Panc1 (cell line): ENCODE measurements around the gene TMEM219. TPM values are rescaled to one million over a fixed set of nuclear protein-coding genes. Genes with fewer than 3 reads are reported as not detected.

ENCODE experiments used
- ATAC-seq: fragments of 200-7000 bp; cut with Tn5 transposase; 2 replicates; pipeline ENCODE4 v1.9.1; 2020; ENCODE audit warnings: mild to moderate bottlenecking, moderate library complexity
- BruUV-seq: library from RNA; stranded (reverse); fragments of 400-500 nt; replicated peaks from 2 replicates; lab custom pipeline; 2021; lab: Mats Ljungman, UMichigan
- CTCF ChIA-PET: fragments of 300-600 bp; sonication (Branson Sonifier 250); formaldehyde crosslinking; loops from one replicate; lab custom pipeline; 2022; ENCODE audit warnings: antibody characterized with exemption; lab: Charles Lee
- POLR2A ChIA-PET: fragments of 300-600 bp; sonication (Branson Sonifier 250); formaldehyde crosslinking; loops from one replicate; lab custom pipeline; 2022; ENCODE audit warnings: antibody characterized with exemption; lab: Charles Lee
- DNase-seq: peaks from one replicate; pipeline ENCODE4 v3.0.0-alpha.2; 2010; ENCODE audit warnings: low read depth, low spot score
- H3K27ac ChIP-seq: 2 replicates; pipeline ENCODE4 v1.5.1; 2011; ENCODE audit warnings: mild to moderate bottlenecking, low read length, inconsistent platforms
- H3K27me3 ChIP-seq: fragments of 200-500 bp; sonication (Bioruptor generic); 2 replicates; pipeline ENCODE4 v1.6.0; 2014; ENCODE audit warnings: low read length, inconsistent platforms; ENCODE audit not compliant: control insufficient read depth, insufficient read depth
- H3K36me3 ChIP-seq: fragments of 200-500 bp; sonication (Bioruptor generic); 2 replicates; pipeline ENCODE4 v1.5.1; 2014; ENCODE audit warnings: inconsistent platforms, mild to moderate bottlenecking, low read length, moderate library complexity; ENCODE audit not compliant: control insufficient read depth, insufficient read depth
- H3K4me1 ChIP-seq: 2 replicates; pipeline ENCODE4 v1.5.1; 2011; ENCODE audit warnings: inconsistent platforms, mild to moderate bottlenecking, low read length, moderate library complexity; ENCODE audit not compliant: control insufficient read depth, insufficient read depth
- H3K4me3 ChIP-seq, 2 experiments: 2 replicates each; pipeline ENCODE4 v1.5.1; 2011 to 2012; ENCODE audit warnings: low read depth in 2 of 2, low read length in 2 of 2, mild to moderate bottlenecking in 2 of 2, inconsistent platforms in 1 of 2, moderate library complexity in 1 of 2
- H3K9me3 ChIP-seq: fragments of 200-500 bp; sonication (Bioruptor generic); 2 replicates; pipeline ENCODE4 v1.5.1; 2014; ENCODE audit warnings: low read depth, mild to moderate bottlenecking, inconsistent platforms, low read length, moderate library complexity; ENCODE audit not compliant: control insufficient read depth, insufficient read depth
- CTCF ChIP-seq: fragments of 450-650 bp; IDR thresholded peaks from 2 replicates; pipeline ENCODE4 v1.5.1; 2017; ENCODE audit warnings: mild to moderate bottlenecking
- POLR2AphosphoS5 ChIP-seq: IDR thresholded peaks from 2 replicates; pipeline ENCODE4 v1.6.1; 2012; ENCODE audit warnings: mild to moderate bottlenecking, low read depth, low read length, moderate library complexity
- REST ChIP-seq, 2 experiments: IDR thresholded peaks; 2 replicates each; pipeline ENCODE4 v1.6.1; 2011 to 2012; ENCODE audit warnings: low read depth in 2 of 2, control low read depth in 1 of 2, low read length in 1 of 2, mild to moderate bottlenecking in 1 of 2, moderate library complexity in 1 of 2; ENCODE audit not compliant: insufficient read depth in 1 of 2
- SIN3A ChIP-seq: IDR thresholded peaks from 2 replicates; pipeline ENCODE4 v1.6.1; 2012; ENCODE audit warnings: low read depth, mild to moderate bottlenecking, low read length, moderate library complexity, borderline replicate concordance; ENCODE audit not compliant: insufficient read depth
- TCF7L2 ChIP-seq: IDR thresholded peaks from 2 replicates; pipeline ENCODE4 v1.6.1; 2011; ENCODE audit warnings: mild to moderate bottlenecking, low read depth, low read length, inconsistent platforms
- in situ Hi-C: cut with HindIII; loops from 2 replicates; pipeline ENCODE4 v1.10.0; 2016; ENCODE audit warnings: low sequenced_read_pairs, low pct_unique_long_range_greater_than_20kb
- intact Hi-C: fragments of 100-400 bp; cut with micrococcal nuclease; formaldehyde crosslinking; loops from one replicate; pipeline ENCODE4 v1.10.0; 2022; ENCODE audit not compliant: unreplicated experiment
- total RNA-seq: library from RNA; stranded (reverse); gene quantifications from one replicate; pipeline ENCODE4 v1.2.1, GENCODE V29; 2021; ENCODE audit not compliant: unreplicated experiment

Gene TMEM219
- total RNA-seq, 1 experiment from 2014 or later: 161 TPM

GRCh38 chr16:30005341-30006094 lies 43.6 kb downstream of the TMEM219 start:
- in situ Hi-C loops (no loop called here), intact Hi-C loops (no loop called here)
- Histone ChIP-seq H3K27ac (no peak overlapping the region), H3K4me3 (no peak overlapping the region), H3K36me3 (no peaks in the 10 kb centered on the region), H3K9me3 (no peaks in the 10 kb centered on the region), H3K27me3 (no peaks in the 10 kb centered on the region), H3K4me1 (0 out of 2 replicates have a peak, but pooled peaks cover 3% of the 10 kb centered on the region)
- POLR2A ChIA-PET: interaction anchor here (0.5 kb wide), 1 partner anchor 32 kb away, joined by 4 read pairs; the partner anchor contains the start of gene TAOK2
- ATAC-seq (peak; percentile 60), DNase-seq (no peak)
- BruUV-seq: no TSS peak
- peak; percentile 92 for TF ChIP-seq CTCF
- TF ChIP-seq REST (IDR thresholded peaks at IDR 0.05; ENCODE audit: insufficient read depth in 1 of 2, low read depth in 2 of 2, low read length in 1 of 2): no peak
- CTCF ChIA-PET: interaction anchor here (0.6 to 1.0 kb wide), 2 partner anchors 13 to 16 kb away, joined by 3 to 7 read pairs; no protein-coding TSS in a partner anchor

- no peak overlapping the region for H3K27ac ChIP-seq
- CTCF ChIA-PET: interaction anchor here (0.6 to 1.0 kb wide), 2 partner anchors 12 to 16 kb away, joined by 3 to 7 read pairs; no protein-coding TSS in a partner anchor
- H3K9me3 ChIP-seq: no peaks in the 10 kb centered on the region
- no peak overlapping the region for H3K4me3 ChIP-seq
- no TSS peak for BruUV-seq
- intact Hi-C loops: no loop called here
- POLR2A ChIA-PET: no interaction called here
- ATAC-seq: no peak
- DNase-seq: no peak
- no peaks in the 10 kb centered on the region for H3K27me3 ChIP-seq
- no peak for TF ChIP-seq CTCF
- no peak for TF ChIP-seq TCF7L2
- TF ChIP-seq REST (IDR thresholded peaks at IDR 0.05; ENCODE audit: insufficient read depth in 1 of 2, low read depth in 2 of 2, low read length in 1 of 2): no peak
- TF ChIP-seq SIN3A: no peak
- TF ChIP-seq POLR2AphosphoS5: no peak
- H3K36me3 ChIP-seq: no peaks in the 10 kb centered on the region
- 0 out of 2 replicates have a peak, but pooled peaks cover 3% of the 10 kb centered on the region for H3K4me1 ChIP-seq
- in situ Hi-C loops: no loop called here
Measured at GRCh38 chr16:30006095-30006473, 44.2 kb downstream of the TMEM219 start.
